NCI-H1092 treated with DMSO at 0.1 percent for 48 hours (cell line): Measurements from ENCODE around the gene LYST.
"Not testable (repeated sequence)": the region's sequence is repeated elsewhere in the genome, so short reads cannot be mapped to it uniquely, and the experiment has no call there.

Experiments
- DNase-seq: peaks from one replicate; lab custom pipeline; 2025; lab: John Stamatoyannopoulos, UW

LYST gene

DNA sequence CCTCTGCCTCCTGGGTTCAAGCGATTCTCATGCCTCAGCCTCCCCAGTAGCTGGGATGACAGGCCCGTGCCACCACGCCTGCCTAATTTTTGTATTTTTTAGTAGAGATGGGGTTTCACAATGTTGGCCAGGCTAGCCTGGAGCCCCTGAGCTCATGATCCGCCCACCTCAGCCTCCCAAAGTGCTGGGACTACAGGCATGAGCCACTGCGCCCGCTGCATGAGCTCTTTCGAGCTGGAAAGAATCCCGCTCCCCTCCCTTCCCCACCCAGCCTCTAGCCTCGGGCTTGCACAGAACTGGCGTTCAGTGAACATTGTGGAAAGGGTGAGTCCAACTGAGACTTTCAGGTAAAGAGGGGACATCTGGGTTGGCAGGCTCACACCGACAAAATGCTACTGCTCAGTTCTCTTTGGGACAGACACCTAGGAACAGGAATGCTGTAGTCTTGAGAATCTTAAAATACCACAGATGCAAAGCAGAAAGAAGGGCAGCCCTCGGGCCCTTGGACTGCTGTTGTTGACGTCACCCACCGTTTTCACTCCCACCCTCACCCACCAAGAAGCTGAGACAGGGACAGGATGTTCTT is 207.4 kb downstream of the LYST start:
- DNase-seq: no peak

DNA sequence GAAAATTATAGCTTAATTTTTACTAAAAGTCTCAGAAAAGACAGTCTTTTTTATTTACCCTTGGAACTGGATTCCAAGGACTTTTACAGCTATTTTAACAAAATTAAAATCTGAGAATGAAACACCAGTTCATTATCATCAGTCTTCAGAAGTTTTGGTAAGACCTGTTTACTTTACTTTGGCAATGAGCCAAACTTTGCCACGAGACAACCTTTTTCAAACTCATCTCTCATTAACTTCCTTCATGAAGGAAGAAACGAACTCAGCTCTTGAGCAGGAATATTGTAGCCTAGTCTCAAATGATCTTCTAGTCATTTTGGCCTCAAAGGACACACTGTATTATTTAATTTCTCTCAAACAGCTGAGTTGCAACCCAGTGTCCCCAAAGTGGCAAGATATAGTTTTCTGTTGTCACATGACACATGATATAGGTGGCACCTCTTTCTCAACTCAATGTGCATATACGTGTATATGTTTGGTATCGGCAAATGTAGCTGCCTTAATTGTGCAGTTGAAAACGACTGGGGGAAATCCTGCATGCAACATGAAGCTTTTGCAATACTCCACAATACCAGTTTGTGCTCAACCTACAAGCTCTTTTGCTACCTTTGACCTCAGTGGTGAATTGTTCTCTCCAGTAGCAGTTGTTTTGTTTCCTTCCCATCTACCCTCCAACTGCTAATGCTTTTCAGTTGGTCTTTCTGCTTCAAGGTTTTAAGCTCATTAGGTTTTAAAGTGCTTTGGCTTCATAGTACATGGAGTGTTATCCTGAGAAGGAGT is 208.8 kb downstream of the LYST start:
- no peak for DNase-seq

DNA sequence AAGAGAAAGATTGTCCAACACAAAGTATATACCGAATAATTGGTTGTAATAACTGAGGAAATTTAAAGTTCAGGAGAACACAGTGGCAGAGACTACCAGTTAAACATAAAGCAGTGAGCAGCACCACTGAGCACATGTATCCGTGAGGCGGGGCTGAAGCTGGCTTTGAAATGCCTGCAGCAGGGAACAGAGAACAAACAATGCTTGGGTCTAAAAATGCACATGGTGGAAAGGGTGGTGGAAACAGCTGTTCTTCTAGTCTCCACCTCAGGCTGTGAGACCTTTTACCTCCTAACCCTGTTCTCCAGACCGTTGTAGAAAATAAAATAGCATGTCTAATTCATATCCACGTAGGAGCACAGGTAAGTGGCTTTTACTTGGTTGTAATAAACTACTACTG is 209.4 kb downstream of the LYST start:
- no peak for DNase-seq

DNA sequence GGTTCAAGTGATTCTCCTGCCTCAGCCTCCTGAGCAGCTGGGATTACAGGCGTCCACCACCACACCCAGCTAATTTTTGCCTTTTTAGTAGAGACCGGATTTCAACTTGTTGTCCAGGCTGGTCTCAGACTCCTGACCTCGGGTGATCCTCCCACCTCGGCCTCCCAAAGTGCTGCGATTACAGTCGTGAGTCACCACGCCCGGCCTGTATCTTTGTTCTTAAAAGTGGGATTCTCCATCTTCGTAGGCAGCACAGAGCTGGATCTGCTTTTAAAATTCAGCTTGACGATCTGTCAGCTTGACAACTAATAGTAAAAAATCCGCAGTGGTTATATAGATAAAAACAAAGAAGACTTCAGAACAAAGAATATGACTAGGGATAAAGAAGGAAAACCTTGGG is 214.3 kb downstream of the LYST start:
- no peak for DNase-seq

DNA sequence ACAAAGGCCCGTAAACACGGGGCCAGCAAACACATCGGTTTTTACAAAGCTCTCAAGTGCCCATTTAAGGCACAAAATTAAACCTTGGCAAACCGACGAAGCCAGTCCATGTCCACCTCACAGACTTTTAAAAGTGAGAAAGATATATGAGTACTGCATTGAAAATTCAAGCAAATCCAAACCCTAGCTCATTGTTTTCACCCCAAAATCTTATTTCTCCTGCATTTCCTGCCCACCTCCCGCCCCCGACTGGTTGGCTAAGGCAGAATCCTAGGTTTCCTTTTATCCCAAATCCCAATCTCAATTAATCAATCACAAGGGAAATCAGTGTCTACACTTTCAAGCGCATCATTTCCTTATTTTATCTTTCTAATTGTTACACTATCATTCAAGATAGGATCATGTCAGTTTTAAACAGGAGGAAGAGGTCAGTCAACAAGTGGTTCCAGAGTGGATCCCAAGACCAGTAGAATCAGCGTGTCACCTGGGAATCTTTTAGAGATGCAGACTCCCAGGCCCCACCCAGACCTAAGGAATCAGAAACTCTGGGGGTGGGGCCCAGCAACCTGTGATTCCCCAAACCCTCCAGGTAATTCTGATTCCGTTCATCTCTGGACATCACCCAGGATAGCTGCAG is 215.4 kb downstream of the LYST start:
- no peak for DNase-seq

DNA sequence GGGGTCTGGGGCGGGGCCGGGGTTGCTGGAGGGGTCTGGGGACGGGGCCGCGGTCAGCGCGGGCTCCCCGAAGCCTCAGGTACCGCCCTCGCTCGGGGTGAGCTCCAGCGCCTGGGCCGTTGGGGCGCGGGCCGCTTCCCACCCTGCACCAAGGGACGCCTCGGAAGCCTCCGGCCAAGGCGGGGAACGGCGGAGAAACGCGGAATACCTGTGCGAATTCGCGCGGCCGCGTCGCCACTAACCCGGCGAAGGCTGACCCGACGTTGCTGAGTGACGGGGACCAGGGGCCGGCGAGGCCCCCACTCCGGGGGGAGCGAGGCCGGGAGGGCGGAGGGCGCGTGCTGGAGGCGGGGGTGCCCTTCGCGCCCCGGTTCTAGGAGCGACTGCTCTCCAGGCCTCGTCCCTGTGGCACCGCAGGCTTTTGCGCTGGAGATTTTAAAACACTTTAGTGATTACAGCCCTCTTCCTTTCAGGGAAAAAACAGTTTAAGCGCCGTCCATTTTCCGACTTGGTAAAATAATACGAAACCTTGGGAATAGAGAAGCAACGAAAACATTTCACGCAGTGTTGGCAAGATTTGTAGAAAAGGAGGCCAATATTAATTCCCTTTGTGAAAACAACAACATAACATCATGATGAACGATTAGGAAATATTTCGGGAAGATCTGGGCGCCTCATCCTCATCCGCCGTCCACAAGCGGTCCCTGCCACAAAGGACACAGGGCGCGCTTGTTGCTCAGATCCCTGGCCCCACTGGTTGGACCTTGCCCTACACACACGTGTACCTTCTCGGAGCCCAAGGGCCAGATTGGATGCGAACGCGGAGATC is 216.2 kb downstream of the LYST start:
- peak; percentile 87 for DNase-seq

DNA sequence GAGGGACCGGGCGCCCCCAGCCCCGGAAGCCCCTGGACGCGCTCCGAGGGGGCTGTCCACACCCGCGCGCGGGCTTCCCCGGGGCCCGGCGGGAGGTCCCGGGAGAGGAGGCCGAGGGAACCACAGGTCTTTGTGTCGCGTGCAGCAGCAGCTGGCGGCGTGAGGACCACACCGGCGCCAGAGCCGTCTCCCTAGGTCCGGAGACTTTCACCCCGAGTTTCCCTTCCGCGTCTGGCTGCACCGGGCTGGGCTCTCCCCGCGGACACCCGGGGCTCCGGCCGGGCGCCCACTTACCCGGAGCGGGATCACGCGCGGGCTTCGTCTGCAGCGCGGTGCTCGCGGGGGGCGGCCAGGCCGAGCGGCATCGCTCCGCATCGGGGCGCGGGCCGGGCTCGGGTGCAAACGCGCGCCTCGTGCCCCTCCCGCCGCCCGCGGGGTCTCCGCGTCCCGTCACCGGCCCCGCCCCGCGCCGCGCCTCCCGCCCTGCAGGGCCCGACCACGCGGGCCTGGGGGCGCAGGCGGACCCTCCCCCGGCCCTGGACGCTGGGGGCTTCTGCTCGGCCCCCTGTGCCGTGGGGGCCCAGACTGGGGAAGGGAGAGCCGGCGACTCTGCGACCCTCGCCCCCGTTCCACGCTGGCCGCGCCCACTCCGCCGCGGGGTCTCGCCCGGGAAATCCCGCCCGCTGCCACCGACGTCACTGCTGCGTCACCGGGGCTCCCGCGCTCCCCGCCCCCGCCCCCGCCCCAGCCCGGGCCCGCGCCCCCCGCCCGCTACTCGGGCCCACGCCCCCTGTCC is 217.1 kb downstream of the LYST start, which contains the start of gene GNG4:
Gene GNG4, minus strand, starts transcription at position 417 of the 796 bp plus-strand sequence. CDS start 65,946 bp downstream, outside the sequence.
- peak; percentile 80 for DNase-seq

DNA sequence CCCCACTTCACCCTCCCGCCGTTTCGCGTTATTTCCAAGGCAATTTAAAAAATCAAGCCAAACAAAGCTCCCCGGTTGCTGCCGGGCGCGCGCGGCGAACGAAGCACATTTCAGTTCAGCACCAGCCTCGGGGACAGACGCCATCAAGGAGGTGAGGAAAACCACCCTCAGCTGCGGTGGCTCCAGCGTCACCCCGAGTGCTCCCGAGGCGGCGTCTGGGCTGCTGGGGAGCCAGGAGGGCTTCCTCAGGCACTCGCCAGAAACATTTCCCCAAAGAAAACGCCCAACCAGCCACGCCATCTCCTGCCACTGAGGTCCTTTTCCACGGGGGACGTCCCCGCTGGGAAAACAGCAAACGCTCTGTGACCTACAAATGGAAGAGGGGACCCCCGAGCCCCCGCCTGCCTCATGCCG is 217.7 kb downstream of the LYST start:
- peak; percentile 83 for DNase-seq

DNA sequence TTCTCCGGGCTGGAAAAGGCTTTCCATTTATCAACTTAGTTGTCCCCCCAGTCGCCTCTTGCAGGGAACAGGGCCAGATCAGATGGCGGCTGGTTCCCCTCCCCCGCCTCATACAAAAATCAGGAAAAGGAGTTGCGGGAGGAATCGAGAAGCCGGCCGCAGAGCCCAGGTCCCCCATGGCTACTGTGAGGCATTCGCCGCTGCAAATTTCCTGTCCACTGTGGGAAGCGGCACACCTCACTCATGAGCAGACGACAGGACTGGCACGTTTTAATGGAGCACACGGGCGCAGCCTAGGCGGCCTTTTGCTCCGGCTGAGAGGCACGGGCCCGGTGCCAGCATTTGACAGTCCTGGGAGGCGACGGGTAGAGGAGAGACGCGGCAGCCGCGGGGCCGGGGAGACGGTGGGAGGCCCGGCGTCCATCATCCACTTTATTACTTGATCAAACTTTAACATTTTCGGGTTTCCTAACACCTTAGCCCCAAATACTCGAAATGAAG is 218.2 kb downstream of the LYST start:
- peak; percentile 91 for DNase-seq

DNA sequence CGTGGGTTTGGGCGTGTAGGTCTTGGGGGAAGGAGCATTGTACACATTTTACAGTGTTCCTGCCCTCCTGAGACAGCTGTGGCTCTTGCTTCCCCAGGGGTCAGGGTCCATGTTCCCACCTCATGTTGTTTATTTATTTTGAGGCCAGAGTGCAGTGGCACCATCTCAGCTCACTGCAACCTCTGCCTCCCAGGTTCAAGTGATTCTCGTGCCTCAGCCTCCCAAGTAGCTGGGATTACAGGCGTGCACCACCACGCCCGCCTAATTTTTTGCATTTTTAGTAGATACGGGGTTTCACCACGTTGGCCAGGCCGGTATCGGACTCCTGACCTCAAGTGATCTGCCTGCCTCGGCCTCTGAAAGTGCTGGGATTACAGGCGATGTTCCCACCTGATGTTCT is 219.2 kb downstream of the LYST start:
- not testable (repeated sequence) for DNase-seq

DNA sequence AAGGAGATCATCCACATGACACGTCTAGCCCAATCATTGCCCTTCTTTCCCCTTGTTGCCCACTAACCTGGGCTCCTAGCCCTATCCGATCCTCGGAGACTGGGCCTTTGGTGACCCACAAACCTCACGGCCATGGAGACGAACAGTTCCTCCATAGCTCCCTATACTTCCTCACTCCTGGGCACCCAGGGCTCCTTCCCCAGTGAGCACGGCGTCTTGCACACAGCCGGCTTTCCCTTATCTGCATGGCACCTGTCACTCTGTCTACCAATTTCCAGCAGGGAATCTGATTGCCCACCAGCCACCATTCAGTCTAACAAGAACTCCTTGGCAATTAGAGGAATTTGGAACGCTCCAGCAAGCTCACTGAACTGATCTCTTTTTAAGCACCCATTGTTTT is 220.2 kb downstream of the LYST start:
- DNase-seq: no peak

DNA sequence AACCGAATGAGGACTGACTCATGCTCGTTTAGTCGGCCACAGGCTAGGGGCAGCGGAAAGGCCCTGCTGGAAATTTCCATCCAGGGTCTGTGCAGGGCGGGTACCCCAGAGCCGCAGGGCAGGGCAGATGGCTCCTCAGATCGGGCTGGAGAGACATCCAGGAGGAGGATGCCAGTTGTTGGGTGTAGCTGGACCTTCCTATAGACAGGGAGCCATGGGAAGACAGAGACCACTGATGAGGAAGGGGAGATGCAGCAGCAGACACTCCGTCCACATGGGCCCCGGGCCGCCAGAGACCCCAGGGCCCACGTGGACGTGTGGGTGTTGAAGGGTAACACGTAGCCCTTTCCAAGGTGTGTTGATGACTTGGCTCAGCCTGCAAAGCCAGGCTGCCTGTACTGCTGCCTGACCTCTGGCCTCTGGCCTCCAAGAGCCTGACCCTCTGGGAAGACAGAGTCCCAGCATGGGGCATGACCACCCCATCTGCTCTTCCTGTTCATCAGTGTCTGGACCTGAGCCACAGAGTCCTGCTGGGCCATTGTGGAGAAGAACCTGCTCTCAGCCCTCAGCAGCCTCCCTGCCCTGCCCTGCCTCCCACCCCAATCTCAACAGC is 221.9 kb downstream of the LYST start:
- no peak for DNase-seq

DNA sequence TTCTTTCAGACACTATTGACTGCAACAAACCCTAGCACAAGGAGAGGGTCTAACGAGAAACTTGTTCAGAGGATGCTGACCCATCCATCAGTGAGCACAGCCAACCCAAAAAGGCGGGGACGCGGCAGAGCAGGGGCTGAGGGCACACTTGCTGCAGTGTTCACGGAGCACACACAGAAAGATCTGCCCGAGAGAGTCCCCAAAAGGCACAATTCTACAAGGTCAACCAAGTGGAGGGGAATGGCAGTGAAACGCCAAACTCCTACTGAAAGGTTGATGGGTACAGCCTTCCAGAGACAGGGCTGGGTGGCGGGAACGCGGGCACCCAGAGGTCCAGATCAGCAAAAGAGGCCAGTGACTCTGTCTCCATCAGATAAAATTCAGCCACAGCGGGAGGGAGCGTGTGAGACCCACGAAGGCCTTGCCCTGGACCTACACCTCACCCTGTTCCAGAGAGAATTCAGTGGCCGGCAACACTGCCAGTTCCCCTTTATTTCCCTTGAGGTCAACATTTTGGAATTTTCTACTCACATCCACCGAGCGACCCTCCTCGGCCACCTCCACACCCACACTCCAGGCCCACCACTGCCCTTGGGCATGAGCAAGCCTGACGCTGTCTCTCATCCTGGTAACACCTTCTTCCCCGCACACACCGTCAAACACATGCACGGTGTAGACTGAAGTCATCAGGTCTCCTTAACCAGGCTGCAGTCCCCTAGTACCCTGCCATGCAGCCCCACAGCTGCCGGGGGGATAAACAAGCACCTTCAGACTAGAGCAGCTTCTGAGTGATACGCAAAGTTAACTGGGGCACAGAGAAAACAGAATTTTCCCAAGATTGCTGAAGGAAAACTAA is 222.6 kb downstream of the LYST start:
- no peak for DNase-seq

DNA sequence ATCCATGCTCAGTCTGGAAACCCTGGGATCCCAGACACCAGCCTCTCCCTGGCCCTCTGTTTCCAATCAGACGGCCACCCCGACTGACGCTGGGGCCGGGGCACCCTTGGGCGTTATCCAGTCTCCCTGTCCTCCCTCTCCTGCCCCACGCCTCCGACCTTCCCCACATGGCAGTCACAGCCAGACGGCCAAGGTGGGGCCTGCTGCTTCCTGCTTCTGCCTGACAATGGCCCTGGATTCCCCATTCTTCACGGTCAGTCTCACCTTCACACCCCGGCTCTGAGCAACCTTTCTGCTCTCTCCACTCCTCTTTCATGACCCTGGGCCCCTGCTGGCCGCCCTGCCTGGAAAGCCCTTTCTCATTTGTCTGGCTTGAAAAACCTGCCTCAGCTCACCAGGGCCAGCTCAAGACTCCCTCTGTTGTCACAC is 223.7 kb downstream of the LYST start:
- no peak for DNase-seq

DNA sequence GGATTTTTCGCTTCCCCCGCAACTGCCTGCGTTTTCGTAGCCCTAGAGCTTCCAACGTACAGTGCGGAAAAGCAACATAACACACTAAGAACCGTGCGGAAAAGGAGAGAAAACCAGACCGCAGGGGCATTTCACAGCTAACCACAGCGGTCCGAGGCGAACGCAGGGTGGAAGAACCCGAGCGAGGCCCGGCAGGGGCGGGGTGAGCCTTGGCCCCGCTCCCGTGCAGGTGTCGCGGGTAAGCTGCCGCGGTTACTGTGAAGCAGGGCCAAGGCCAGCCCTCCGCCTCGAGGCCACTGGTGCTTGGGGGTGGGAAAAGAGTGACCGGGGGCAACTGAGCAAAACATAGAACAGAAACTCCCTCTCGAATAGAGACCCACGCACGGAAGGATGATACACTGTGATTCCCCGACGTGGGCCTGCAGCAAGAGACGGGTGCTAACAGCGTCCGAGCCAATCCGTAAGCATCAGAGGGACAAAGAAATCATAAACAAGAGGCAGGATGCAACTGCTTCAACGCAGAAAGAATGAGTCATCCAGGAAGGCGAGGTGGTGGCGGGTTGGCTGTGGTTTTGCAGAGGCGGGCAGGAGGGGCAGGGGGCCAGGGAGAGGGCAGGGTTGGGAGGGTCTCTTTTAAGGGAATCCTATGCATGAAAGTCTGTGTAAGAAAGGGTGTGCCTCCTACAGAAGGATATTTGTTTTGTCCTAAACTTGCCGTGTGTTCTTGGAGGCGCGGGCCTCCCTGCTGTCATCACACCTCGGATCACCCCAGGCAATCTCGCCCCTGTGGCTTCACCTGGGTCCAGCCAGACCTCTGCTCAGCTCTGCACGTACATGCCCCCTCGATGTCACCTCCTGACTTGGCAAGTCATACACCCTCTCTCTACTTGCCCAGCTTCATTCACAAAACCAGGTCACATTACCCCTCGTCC is 224.4 kb downstream of the LYST start:
- DNase-seq: peak; percentile 70

DNA sequence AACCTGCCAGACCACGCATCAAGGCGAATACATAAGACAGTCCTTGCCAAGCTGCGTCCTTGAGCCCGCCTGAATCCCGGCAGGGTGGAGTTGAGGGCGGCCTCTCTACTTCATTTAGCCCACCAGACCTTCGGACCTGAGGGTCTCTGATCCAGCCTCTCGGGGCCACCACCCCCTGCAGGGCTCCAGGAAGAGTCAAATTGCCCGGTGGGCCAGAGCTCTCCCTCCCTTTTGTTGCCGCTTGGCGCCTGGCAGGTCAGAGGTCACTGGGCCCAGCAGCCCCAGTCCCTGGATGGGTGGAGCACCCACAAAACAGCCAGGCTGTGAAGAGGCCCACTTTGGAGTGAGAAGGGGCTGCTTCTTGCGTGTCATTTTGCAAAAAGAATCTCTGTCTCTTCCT is 226.1 kb downstream of the LYST start:
- no peak for DNase-seq

DNA sequence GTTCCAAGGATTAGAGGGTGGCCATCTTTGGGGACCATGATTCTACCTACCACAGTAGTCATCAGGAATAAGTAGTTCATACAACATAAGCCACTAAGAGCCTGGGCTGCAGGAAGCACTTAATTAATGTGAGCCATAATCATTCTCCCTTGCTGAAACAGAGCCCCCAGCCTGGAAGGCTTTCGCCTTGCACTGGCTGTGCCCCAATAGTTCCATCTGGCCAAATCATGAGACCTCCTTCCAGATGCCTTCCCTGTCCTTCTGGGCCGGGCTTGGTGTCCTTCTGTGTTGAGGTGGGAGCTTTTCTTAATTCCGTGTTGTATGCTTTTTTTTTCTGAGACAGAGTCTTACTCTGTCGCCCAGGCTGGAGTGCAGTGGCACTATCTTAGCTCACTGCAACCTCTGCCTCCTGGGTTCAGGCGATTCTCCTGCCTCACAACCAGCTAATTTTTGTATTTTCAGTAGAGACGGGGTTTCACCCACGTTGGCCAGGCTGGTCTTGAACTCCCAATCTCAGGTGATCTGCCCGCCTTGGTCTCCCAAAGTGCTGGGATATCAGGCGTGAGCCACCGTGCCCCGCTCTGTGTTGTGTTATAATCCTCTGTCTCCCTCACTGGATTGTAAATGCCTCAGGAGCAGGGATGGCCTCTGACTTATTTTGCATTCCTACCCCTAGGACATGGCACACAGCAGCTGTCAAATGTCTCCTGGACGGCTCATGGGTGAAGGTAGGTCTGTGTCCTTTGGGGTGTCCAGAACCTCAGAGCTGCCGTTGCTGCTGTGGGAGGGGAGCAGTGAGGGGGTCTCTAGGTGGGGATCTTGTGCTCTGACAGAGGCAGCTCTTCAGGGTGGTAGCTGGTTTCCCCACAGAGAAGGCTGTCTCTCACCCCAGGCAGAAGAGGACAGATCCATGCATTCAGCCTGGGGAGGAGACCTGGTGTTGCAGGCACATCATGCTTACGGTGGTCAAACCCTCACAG is 227.2 kb downstream of the LYST start:
- DNase-seq: no peak
